ENCODE measurements around the gene HIF1A. TPM values are rescaled to one million over a fixed set of nuclear protein-coding genes. Genes with fewer than 3 reads are reported as not detected.

The HIF1A gene
- total RNA-seq, 1 donor: 816 TPM

GRCh38 chr14:61663312-61663979 is 31.9 kb upstream of the HIF1A start:
- no peak for TF ChIP-seq CTCF (IDR thresholded peaks at IDR 0.05; ENCODE audit: extremely low read depth, low read depth, low read length)
- no peak for DNase-seq (ENCODE audit: insufficient read length, low spot score, missing footprints)
- Histone ChIP-seq H2AFZ (ENCODE audit: low read length) (no peak overlapping the region), H3K36me3 (ENCODE audit: insufficient read depth, low read length) (no peaks in the 10 kb centered on the region), H3K4me2 (ENCODE audit: insufficient read depth, low read length) (no peak overlapping the region), H3K4me1 (ENCODE audit: insufficient read depth, low read length) (peaks cover 33% of the 10 kb centered on the region), H3K4me3 (ENCODE audit: insufficient read depth, low read length) (no peak overlapping the region), H3K9me3 (ENCODE audit: low read depth, low read length) (no peaks in the 10 kb centered on the region), H3K27ac (ENCODE audit: low read depth, low read length) (peak overlapping the region; percentile 92), H3K79me2 (ENCODE audit: insufficient read depth, low read length) (no peaks in the 10 kb centered on the region), H4K20me1 (ENCODE audit: insufficient read depth, low read length) (no peaks in the 10 kb centered on the region), H3K27me3 (ENCODE audit: insufficient read depth, low read length) (no peaks in the 10 kb centered on the region)

GRCh38 chr14:61668282-61668681 is 27.0 kb upstream of the HIF1A start:
- Histone ChIP-seq H3K9me3 (ENCODE audit: low read depth, low read length) (no peaks in the 10 kb centered on the region), H2AFZ (ENCODE audit: low read length) (no peak overlapping the region)

GRCh38 chr14:61670576-61670975 is 24.7 kb upstream of the HIF1A start:
- H4K20me1 ChIP-seq (ENCODE audit: insufficient read depth, low read length): no peaks in the 10 kb centered on the region
- DNase-seq (ENCODE audit: insufficient read length, low spot score, missing footprints): no peak
- H3K4me3 ChIP-seq (ENCODE audit: insufficient read depth, low read length): no peak overlapping the region
- H3K27ac ChIP-seq (ENCODE audit: low read depth, low read length): no peak overlapping the region
- no peak for TF ChIP-seq CTCF (IDR thresholded peaks at IDR 0.05; ENCODE audit: extremely low read depth, low read depth, low read length)
- no peaks in the 10 kb centered on the region for H3K27me3 ChIP-seq (ENCODE audit: insufficient read depth, low read length)
- no peaks in the 10 kb centered on the region for H3K79me2 ChIP-seq (ENCODE audit: insufficient read depth, low read length)
- no peak overlapping the region for H2AFZ ChIP-seq (ENCODE audit: low read length)
- H3K9me3 ChIP-seq (ENCODE audit: low read depth, low read length): no peaks in the 10 kb centered on the region
- H3K36me3 ChIP-seq (ENCODE audit: insufficient read depth, low read length): no peaks in the 10 kb centered on the region
- no peaks in the 10 kb centered on the region for H3K4me1 ChIP-seq (ENCODE audit: insufficient read depth, low read length)
- no peak overlapping the region for H3K4me2 ChIP-seq (ENCODE audit: insufficient read depth, low read length)

More at GRCh38 chr14:61668282-61668681, 27.0 kb upstream of the HIF1A start:
- Histone ChIP-seq H3K4me3 (ENCODE audit: insufficient read depth, low read length) (no peak overlapping the region), H3K36me3 (ENCODE audit: insufficient read depth, low read length) (no peaks in the 10 kb centered on the region), H3K4me2 (ENCODE audit: insufficient read depth, low read length) (no peak overlapping the region), H3K79me2 (ENCODE audit: insufficient read depth, low read length) (no peaks in the 10 kb centered on the region), H3K27me3 (ENCODE audit: insufficient read depth, low read length) (no peaks in the 10 kb centered on the region), H3K27ac (ENCODE audit: low read depth, low read length) (no peak overlapping the region), H4K20me1 (ENCODE audit: insufficient read depth, low read length) (no peaks in the 10 kb centered on the region), H3K4me1 (ENCODE audit: insufficient read depth, low read length) (no peaks in the 10 kb centered on the region)
- no peak for DNase-seq (ENCODE audit: insufficient read length, low spot score, missing footprints)
- no peak for TF ChIP-seq CTCF (IDR thresholded peaks at IDR 0.05; ENCODE audit: extremely low read depth, low read depth, low read length)

- TF ChIP-seq CTCF (IDR thresholded peaks at IDR 0.05; ENCODE audit: extremely low read depth, low read depth, low read length): no peak
Observed at GRCh38 chr14:61671082-61671481, 24.2 kb upstream of the HIF1A start.

More at GRCh38 chr14:61671082-61671481, 24.2 kb upstream of the HIF1A start:
- no peak for DNase-seq (ENCODE audit: insufficient read length, low spot score, missing footprints)
- H4K20me1 ChIP-seq (ENCODE audit: insufficient read depth, low read length): no peaks in the 10 kb centered on the region
- no peaks in the 10 kb centered on the region for H3K27me3 ChIP-seq (ENCODE audit: insufficient read depth, low read length)
- no peak overlapping the region for H3K4me3 ChIP-seq (ENCODE audit: insufficient read depth, low read length)
- no peak overlapping the region for H2AFZ ChIP-seq (ENCODE audit: low read length)
- no peaks in the 10 kb centered on the region for H3K79me2 ChIP-seq (ENCODE audit: insufficient read depth, low read length)
- no peaks in the 10 kb centered on the region for H3K36me3 ChIP-seq (ENCODE audit: insufficient read depth, low read length)
- no peak overlapping the region for H3K4me2 ChIP-seq (ENCODE audit: insufficient read depth, low read length)
- no peaks in the 10 kb centered on the region for H3K9me3 ChIP-seq (ENCODE audit: low read depth, low read length)
- no peaks in the 10 kb centered on the region for H3K4me1 ChIP-seq (ENCODE audit: insufficient read depth, low read length)
- no peak overlapping the region for H3K27ac ChIP-seq (ENCODE audit: low read depth, low read length)
